Measurements from ENCODE around the gene IQGAP3.
"Not testable (repeated sequence)": the region's sequence is repeated elsewhere in the genome, so short reads cannot be mapped to it uniquely, and the experiment has no call there.

IQGAP3 gene, protein sequence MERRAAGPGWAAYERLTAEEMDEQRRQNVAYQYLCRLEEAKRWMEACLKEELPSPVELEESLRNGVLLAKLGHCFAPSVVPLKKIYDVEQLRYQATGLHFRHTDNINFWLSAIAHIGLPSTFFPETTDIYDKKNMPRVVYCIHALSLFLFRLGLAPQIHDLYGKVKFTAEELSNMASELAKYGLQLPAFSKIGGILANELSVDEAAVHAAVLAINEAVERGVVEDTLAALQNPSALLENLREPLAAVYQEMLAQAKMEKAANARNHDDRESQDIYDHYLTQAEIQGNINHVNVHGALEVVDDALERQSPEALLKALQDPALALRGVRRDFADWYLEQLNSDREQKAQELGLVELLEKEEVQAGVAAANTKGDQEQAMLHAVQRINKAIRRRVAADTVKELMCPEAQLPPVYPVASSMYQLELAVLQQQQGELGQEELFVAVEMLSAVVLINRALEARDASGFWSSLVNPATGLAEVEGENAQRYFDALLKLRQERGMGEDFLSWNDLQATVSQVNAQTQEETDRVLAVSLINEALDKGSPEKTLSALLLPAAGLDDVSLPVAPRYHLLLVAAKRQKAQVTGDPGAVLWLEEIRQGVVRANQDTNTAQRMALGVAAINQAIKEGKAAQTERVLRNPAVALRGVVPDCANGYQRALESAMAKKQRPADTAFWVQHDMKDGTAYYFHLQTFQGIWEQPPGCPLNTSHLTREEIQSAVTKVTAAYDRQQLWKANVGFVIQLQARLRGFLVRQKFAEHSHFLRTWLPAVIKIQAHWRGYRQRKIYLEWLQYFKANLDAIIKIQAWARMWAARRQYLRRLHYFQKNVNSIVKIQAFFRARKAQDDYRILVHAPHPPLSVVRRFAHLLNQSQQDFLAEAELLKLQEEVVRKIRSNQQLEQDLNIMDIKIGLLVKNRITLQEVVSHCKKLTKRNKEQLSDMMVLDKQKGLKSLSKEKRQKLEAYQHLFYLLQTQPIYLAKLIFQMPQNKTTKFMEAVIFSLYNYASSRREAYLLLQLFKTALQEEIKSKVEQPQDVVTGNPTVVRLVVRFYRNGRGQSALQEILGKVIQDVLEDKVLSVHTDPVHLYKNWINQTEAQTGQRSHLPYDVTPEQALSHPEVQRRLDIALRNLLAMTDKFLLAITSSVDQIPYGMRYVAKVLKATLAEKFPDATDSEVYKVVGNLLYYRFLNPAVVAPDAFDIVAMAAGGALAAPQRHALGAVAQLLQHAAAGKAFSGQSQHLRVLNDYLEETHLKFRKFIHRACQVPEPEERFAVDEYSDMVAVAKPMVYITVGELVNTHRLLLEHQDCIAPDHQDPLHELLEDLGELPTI (N-terminal part only)

GRCh38 chr1:156571919-156572662 is at the start of gene IQGAP3:
Gene IQGAP3 (minus strand): TSS chr1:156572565. CDS start chr1:156572529, 36 bp downstream.
- DNase-seq (ENCODE audit: low spot score), result peak; percentile 81

DNA sequence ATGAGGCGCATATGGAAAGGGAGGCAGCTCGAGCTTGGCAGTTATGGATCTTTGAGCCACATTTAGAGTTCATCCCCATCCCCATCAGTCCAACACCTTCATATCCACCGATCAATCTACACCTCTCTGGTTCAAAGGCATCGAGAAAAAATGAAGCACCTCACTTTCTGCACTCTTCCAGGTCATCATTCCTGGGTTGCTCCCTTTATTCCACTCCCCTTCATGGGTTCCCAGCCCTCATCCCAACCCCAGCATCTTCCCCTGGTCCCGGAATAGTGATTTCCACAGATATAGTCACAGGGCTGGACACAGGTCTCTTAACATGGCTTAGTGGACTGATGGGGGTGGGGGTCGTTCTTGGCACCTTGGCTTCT is 47.2 kb upstream of the IQGAP3 start:
- DNase-seq (ENCODE audit: low spot score), result no peak

- DNase-seq (ENCODE audit: low spot score), result peak; percentile 70
Observed at GRCh38 chr1:156618853-156619581, 46.7 kb upstream of the IQGAP3 start, which contains the start of gene HAPLN2. Gene HAPLN2 (plus strand): TSS chr1:156619415. CDS start chr1:156623491, 4,076 bp downstream.

GRCh38 chr1:156616463-156616862 is 44.1 kb upstream of the IQGAP3 start:
- DNase-seq (ENCODE audit: low spot score), result no peak

GRCh38 chr1:156615946-156616345 is 43.6 kb upstream of the IQGAP3 start:
- no peak for DNase-seq (ENCODE audit: low spot score)

GRCh38 chr1:156612666-156613065 is 40.3 kb upstream of the IQGAP3 start:
- no peak for DNase-seq (ENCODE audit: low spot score)

- not testable (repeated sequence) for DNase-seq (ENCODE audit: low spot score)
Observed at GRCh38 chr1:156610072-156610471, 37.7 kb upstream of the IQGAP3 start.

DNA sequence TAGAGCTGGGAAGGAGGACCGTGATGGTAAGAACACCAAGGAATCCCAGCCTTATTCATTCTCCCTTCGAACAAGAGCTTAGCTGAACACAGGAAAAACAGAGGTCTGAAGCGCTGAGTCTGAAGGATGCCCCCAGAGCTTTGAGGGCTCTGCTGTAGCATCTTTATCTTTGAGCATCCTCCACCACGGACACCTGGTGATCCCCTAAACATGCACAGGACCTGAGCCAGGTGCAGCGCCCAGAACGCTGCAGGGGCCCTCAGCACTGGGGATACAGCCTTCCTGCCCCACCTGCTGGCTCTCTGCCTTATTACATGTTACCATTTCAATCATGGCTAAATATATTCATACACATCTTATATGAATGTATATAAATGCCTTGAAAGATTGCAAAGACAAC is 36.6 kb upstream of the IQGAP3 start:
- peak; percentile 88 for DNase-seq (ENCODE audit: low spot score)

GRCh38 chr1:156608036-156608674 is 35.8 kb upstream of the IQGAP3 start:
- peak; percentile 95 for DNase-seq (ENCODE audit: low spot score)

DNA sequence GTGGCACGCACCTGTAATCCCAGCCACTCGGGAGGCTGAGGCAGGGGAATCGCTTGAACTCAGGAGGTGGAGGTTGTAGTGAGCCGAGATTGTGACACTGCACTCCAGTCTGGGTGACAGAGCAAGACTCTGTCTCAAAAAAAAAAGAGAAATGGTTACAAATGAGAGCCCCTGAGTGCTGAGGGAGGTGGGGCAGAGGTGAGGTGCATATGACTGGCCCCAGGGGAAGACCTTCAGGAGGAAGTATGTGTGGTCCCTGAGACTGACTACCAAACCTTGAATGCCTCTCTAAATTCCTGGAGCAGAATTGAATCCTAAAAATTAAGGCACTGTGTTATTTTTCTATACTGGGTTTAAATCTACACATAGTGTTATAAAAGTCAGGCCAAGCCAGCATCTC is 35.0 kb upstream of the IQGAP3 start:
- not testable (repeated sequence) for DNase-seq (ENCODE audit: low spot score)

GRCh38 chr1:156602557-156602993 is 30.2 kb upstream of the IQGAP3 start:
- DNase-seq (ENCODE audit: low spot score), result peak; percentile 73

DNA sequence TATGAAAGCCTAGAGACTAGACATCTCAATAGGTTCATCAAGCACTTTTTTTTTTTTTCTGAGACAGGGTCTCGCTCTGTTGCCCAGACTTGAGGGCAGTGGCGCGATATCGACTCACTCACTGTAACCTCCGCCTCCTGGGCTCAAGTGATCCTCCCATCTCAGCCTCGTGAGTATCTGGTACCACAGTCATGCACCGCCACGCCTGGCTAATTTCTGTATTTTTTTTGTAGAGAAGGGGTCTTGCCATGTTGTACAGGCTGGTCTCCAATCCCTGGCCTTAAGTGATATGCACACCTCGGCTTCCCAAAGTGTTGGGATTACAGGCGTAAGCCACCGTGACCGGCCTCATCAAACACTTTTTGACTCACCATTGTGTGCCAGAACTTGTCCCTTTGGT is 29.5 kb upstream of the IQGAP3 start:
- DNase-seq (ENCODE audit: low spot score), result peak; percentile 92

DNA sequence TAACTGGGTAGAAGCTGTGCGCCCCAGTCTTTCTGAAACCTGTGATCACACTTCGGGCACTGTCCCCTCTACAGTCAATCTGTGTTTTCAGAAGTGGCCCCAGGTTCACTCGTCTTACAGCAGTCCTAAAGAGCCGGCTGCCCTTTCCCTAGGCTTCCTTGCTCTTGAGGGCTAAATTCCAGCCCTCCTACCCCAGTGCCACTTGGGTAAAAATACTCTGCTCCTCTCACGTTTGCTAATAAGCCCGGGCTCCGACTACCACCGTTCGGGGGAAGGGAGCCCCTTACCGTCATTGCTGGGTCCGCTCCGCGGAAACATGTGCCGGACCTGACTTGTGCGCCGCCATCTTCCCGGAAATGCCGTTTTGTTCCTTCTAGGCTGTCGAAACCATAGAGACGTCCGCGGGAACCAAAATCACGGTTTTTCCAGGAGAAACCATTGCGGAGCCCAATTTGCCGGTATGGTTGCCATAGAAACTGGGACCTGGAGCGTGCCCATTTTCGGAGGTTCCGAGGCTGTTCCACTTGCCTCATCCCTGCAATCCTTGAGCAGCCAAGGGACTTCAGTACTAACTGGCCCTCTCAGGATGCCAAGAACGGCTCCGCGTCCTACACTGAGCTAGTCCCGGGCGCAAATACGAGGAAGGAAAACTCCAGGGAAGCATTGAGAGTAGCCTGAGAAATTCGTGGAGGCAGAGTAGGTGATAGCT is 28.9 kb upstream of the IQGAP3 start, which contains the start of gene GPATCH4:
TSS of gene GPATCH4 (minus strand) at position 358 of the 709 bp plus-strand sequence.
- DNase-seq (ENCODE audit: low spot score), result peak; percentile 93

DNA sequence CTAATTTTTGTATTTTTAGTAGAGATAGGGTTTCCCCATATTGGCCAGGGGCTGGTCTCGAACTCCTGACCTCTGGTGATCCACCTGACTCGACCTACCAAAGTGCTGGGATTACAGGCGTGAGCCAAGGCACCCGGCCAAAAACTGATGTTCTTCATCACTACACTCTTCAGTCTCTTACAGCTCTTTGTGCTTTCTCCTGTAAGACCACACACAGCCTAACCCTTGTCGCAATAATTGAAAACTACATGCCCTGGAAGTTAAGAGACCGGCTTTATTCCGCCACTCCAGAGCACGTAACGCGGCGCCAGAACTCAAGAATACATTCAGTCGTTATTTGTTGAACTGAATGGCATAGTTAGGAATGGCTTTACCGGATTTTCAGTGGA is 28.4 kb upstream of the IQGAP3 start:
- no peak for DNase-seq (ENCODE audit: low spot score)

- DNase-seq (ENCODE audit: low spot score), result peak; percentile 93
Observed at GRCh38 chr1:156599811-156600210, 27.4 kb upstream of the IQGAP3 start.

- no peak for DNase-seq (ENCODE audit: low spot score)
Observed at GRCh38 chr1:156598731-156599432, 26.5 kb upstream of the IQGAP3 start.

DNA sequence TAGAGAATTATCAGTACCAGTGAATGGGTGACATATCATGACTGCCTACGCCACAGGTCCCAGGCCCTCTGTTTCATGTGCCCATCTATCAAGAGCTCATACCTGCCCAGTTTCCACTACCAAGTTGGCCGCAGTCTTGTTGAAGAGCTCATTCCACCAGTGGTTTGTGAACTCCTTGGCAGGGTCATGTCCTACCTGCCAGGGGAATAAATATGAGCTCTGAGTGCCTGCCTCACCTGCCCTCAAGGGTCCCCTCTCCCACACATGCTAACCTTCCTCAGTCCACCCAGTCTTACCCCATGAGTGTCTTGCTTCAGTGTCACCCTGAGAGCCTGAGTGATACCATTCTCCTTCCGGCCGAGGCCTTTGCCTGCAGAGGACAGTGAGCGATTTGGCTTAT is 25.8 kb upstream of the IQGAP3 start:
- DNase-seq (ENCODE audit: low spot score), result no peak

GRCh38 chr1:156596426-156596825 is 24.1 kb upstream of the IQGAP3 start:
- no peak for DNase-seq (ENCODE audit: low spot score)

- no peak for DNase-seq (ENCODE audit: low spot score)
Observed at GRCh38 chr1:156595016-156595415, 22.7 kb upstream of the IQGAP3 start.

All from NAMALWA (cell line).